GM10266 (cell line): ENCODE measurements around the gene PNPLA1.

ENCODE experiments used
- DNase-seq: peaks from one replicate; pipeline ENCODE4 v3.0.0; 2012; ENCODE audit errors: extremely low spot score
- TF ChIP-seq, protein P1 (sequence below): IDR thresholded peaks from 2 replicates; pipeline ENCODE4 v1.5.1; 2012; ENCODE audit warnings: mild to moderate bottlenecking, low read depth; ENCODE audit not compliant: control insufficient read depth, insufficient read depth; ENCODE audit errors: missing control alignments

The PNPLA1 gene

DNA sequence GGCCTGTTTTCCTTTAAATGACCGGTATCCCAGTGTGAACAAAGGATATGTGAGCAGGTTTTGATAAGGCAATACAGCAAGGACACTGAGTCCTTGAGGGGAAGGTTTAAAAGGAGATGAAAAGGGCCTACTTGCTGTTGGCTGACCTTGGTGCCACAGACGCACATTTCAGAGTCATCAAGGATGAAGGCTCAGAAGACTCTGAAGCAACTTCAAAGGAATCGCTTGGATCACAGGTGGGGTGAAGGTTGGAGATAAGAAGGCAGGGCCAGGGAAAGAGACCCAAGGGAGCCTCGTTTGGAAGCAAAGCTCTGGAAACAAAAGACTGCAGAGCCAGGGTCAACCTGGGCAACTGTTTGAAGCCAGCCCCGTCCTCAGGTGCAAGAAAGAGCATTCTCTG, 30.1 kb upstream of the PNPLA1 start:
- TF ChIP-seq, protein P1, sequence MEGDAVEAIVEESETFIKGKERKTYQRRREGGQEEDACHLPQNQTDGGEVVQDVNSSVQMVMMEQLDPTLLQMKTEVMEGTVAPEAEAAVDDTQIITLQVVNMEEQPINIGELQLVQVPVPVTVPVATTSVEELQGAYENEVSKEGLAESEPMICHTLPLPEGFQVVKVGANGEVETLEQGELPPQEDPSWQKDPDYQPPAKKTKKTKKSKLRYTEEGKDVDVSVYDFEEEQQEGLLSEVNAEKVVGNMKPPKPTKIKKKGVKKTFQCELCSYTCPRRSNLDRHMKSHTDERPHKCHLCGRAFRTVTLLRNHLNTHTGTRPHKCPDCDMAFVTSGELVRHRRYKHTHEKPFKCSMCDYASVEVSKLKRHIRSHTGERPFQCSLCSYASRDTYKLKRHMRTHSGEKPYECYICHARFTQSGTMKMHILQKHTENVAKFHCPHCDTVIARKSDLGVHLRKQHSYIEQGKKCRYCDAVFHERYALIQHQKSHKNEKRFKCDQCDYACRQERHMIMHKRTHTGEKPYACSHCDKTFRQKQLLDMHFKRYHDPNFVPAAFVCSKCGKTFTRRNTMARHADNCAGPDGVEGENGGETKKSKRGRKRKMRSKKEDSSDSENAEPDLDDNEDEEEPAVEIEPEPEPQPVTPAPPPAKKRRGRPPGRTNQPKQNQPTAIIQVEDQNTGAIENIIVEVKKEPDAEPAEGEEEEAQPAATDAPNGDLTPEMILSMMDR, result no peak
- no peak for DNase-seq

DNA sequence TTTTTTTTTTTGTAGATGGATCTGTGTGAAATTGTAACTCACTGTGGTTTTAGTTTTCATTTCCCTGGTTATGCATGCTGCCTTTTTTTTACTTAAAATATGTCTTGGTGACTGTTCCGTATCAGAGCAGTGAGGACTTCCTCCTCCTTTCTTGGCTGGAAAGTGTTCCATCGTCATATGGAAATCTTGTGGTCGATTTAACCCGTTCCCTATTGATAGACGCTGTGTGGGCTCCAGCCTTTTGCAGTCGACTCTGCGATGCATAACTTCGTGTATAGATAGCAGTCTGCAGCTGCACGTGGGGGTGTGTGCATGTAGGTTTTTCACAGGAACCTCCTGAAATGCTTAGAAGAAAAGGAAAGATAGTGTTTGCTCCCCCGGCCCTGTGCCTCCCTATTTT, 28.1 kb upstream of the PNPLA1 start:
- TF ChIP-seq, protein P1, result no peak
- DNase-seq, result peak; percentile 58

DNA sequence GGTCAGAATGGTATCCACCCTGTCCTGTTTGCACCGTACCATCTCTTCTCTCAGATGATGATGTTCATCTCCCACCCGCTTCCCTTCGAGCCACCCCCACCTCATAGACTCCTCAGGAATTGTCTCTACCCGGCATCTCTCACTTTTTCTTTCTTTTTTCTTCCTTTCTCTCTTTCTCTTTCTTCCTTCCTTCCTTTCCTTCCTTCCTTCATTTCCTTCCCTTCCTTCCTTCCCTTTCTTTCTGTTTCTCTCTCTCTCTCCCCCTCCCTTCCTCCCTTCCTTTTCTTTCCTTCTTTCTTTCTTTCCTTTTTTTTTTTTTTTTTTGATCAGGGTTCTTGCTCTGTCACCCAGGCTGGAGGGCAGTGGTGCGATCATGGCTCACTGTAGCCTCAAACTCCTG, 27.7 kb upstream of the PNPLA1 start:
- DNase-seq, result no peak
- TF ChIP-seq, protein P1, result no peak

DNA sequence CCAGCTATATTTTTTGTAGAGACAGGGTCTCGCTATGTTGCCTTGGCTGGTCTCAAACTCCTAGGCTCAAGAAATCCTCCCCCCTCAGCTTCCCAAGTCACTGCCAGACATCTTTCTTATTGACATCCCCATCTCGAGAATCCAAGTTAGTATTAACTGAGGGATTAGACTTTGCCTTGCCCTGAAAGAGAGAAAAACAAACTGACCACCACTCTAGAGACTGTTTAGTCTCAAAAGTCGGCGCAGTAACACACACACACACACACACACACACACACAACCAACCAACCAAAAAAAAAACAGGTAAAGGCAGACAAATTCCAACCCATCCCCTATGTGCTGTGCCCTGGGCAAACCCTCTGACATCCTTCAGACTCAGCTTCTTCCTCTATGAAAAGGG, 27.2 kb upstream of the PNPLA1 start:
- TF ChIP-seq, protein P1, result no peak
- no peak for DNase-seq

DNA sequence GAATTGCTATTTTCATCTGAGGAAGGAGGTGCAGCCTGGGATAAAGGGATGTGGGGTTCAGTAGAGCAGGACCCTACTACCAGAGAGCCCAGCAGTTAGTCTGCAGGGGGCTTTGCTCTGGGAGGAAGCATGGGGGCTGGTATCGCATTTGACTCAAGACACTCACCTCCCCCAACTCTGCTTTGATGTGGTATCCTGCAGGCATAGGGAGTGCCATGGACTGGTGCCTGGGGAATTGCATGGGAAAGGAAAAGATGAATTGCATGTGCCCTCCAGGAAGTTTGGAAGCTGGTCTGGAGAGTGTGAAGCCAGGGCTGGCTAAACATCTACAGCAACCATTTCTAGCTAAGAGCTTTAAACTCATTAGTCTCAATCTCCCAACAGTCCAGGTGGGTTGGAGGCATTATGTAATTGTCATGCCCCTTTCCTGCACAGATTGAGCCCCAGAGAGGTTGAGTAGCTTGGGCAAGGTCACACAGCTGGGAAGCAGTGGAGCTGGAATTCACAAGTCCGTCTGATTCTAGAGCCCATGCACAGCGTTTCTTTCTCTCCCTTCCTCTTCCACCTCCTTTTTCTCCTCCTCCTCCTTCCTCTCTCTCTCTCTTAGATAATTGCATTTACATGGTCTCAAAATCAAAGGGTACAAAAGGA, 26.2 kb upstream of the PNPLA1 start:
- TF ChIP-seq, protein P1, result no peak

DNA sequence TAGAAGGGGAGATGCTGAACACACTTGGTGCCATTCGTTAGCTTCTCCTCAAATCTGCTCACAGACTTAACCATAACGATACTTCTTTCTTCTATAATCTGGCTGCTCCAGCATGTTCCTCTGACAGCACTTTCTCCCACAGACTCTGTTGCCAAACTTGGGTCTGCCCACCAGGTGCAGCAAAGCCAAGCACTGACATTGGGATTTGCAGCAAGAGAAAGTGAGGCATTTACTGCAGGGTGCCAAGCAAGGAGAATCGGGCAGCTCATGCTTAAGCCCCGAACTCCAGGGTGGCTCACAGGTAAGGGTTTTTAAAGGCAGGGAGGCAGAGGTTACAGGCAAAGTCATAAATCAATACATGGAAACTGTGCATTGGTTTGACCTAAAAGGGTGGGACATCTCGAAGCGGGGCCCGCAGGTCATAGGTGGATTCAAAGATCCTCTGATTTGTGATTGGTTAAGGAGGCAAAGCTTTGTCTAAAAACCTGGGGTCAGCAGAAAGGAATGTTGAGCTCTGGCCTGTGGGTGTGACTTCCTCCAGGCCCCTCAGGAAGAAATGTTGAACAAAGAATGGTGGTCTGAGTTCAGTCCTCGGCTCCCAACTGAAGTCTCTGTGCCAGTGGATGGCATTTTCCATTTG, 25.1 kb upstream of the PNPLA1 start:
- TF ChIP-seq, protein P1, result no peak
- DNase-seq, result no peak

More for the DNA sequence above, 26.2 kb upstream of the PNPLA1 start:
- no peak for DNase-seq

DNA sequence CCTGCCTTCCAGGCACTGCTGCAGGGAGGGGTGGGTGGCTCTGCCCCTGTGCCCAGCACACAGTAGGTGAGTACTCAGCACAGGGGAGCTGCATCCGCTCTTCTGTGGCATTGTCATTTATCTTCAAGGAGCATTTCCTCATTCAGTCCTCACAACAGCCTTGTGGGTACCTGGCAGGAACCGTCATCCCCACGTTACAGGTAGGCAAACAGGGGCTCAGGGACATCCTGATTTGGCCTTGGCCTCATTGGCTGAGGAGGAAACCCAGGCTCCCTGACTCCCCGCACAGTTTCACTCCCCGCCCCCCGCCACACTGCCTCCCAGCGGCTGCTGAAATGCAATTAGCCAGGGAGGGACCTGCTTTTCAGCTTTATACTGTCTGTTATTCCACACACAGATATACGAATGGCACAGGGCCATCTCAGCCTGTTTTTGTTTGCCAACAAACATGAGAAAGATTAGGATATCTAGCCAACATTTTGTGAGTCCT, 24.2 kb upstream of the PNPLA1 start:
- peak; percentile 21 for DNase-seq
- TF ChIP-seq, protein P1, result peak; percentile 52
